ENCODE measurements around the gene GDF15. TPM values are rescaled to one million over a fixed set of nuclear protein-coding genes. Genes with fewer than 3 reads are reported as not detected.
A peak's percentile ranks its signal among the peaks of the same experiment; 100 is the strongest.

GDF15 gene
- total RNA-seq, 2 experiments from 2014 or later: not detected

DNA sequence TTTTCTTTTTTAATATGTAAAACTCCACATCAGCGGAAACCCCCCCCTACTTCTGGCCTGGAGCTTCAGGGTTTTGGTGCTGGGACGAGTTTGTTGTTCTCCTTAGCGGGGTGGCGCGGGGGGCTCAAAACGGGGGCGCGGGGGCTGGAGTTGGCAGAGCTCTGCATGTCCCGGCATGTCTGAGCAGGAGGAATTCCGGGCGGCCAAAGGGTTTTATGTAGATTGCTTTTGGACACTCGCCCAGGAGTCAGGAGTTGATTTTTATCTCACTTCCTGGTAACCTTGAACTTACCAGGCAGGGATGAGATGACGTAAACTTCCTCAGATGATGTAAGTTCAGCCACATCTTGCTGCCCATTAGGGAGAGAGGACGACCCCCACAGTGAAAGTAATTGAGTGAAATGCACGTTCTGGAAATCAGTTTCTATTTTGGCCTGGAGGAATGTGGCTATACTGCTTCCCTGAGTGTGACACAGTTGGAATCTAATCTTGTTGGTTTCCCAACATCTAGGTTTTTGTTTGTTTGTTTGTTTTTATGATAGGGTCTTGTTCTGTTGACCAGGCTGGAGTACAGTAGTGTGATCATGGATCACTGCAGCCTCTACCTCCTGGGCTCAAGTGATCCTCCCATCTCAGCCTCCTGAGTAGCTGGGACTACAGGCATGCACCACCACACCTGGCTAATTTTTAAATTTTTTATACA, 21.0 kb upstream of the GDF15 start:
- no peaks in the 10 kb centered on the region for H3K9me2 ChIP-seq (ENCODE audit: insufficient read depth, low read length)
- POLR2A ChIA-PET: no interaction called here
- no TSS peak for BruUV-seq (replicated peaks)

DNA sequence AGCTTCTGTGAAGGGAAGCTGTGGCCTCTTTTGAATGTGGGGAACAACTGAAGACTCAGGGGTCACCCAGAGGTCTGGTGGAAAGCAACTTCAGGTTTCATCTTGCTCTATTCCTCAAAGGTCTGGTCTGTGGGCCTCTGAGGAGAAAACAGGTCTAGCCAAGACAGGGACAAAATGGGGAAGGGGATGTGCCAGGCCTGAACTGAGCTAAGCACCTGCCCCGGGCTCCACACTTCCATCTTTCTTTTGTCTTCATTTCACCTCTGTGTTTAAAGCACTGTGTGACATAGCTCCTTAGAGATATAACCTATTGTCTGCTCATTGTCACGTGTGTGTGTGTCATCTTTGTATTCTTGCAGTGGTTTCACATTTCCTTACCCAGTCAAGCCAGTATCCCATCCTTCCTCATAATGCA, 19.9 kb upstream of the GDF15 start:
- Histone ChIP-seq H4K20me1 (ENCODE audit: insufficient read depth, low read length) (no peaks in the 10 kb centered on the region), H3K79me2 (ENCODE audit: insufficient read depth, low read depth, low read length) (no peaks in the 10 kb centered on the region), H3K9me3 (ENCODE audit: low read length) (no peaks in the 10 kb centered on the region), H3K27ac (ENCODE audit: low read depth, low read length, poor library complexity, severe bottlenecking) (no peak overlapping the region), H3K4me3 (ENCODE audit: low read depth, low read length, poor library complexity, severe bottlenecking) (no peak overlapping the region), H3K4me2 (ENCODE audit: low read length) (no peak overlapping the region), H3K36me3 (ENCODE audit: insufficient read depth, low read length) (peaks cover 23% of the 10 kb centered on the region), H3K9me2 (ENCODE audit: insufficient read depth, low read length) (no peaks in the 10 kb centered on the region), H2AFZ (ENCODE audit: low read length) (no peak overlapping the region), H3K4me1 (ENCODE audit: insufficient read depth, low read length, poor library complexity, severe bottlenecking) (peaks cover 9% of the 10 kb centered on the region)
- ChIA-PET POLR2A (interaction anchor here (0.6 kb wide), 1 partner anchor 73 kb away, joined by 6 read pairs; no protein-coding TSS in a partner anchor), CTCF (ENCODE audit: unreplicated experiment) (interaction anchor here (0.7 kb wide), 1 partner anchor 22 kb away, joined by 3 read pairs; no protein-coding TSS in a partner anchor)
- TF ChIP-seq, protein P1, sequence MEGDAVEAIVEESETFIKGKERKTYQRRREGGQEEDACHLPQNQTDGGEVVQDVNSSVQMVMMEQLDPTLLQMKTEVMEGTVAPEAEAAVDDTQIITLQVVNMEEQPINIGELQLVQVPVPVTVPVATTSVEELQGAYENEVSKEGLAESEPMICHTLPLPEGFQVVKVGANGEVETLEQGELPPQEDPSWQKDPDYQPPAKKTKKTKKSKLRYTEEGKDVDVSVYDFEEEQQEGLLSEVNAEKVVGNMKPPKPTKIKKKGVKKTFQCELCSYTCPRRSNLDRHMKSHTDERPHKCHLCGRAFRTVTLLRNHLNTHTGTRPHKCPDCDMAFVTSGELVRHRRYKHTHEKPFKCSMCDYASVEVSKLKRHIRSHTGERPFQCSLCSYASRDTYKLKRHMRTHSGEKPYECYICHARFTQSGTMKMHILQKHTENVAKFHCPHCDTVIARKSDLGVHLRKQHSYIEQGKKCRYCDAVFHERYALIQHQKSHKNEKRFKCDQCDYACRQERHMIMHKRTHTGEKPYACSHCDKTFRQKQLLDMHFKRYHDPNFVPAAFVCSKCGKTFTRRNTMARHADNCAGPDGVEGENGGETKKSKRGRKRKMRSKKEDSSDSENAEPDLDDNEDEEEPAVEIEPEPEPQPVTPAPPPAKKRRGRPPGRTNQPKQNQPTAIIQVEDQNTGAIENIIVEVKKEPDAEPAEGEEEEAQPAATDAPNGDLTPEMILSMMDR (conservative IDR thresholded peaks at IDR 0.05; ENCODE audit: low read length): no peak
- TF ChIP-seq EZH2phosphoT487 (IDR thresholded peaks at IDR 0.05; ENCODE audit: borderline replicate concordance, low read depth, low read length): no peak
- DNase-seq (ENCODE audit: low spot score): no peak
- BruUV-seq (replicated peaks): no TSS peak
- intact Hi-C loops (cut with micrococcal nuclease; ENCODE audit: unreplicated experiment): no loop called here

More for the DNA sequence above, 21.0 kb upstream of the GDF15 start:
- Histone ChIP-seq H3K4me1 (ENCODE audit: insufficient read depth, low read length, poor library complexity, severe bottlenecking) (peaks cover 9% of the 10 kb centered on the region), H3K79me2 (ENCODE audit: insufficient read depth, low read depth, low read length) (no peaks in the 10 kb centered on the region), H3K27ac (ENCODE audit: low read depth, low read length, poor library complexity, severe bottlenecking) (no peak overlapping the region), H3K4me2 (ENCODE audit: low read length) (0 out of 2 replicates have a peak overlapping the region, but pooled peaks have one; percentile 10), H3K36me3 (ENCODE audit: insufficient read depth, low read length) (peaks cover 26% of the 10 kb centered on the region), H2AFZ (ENCODE audit: low read length) (no peak overlapping the region), H4K20me1 (ENCODE audit: insufficient read depth, low read length) (no peaks in the 10 kb centered on the region), H3K4me3 (ENCODE audit: low read depth, low read length, poor library complexity, severe bottlenecking) (no peak overlapping the region), H3K9me3 (ENCODE audit: low read length) (no peaks in the 10 kb centered on the region)
- no peak for TF ChIP-seq EZH2phosphoT487 (IDR thresholded peaks at IDR 0.05; ENCODE audit: borderline replicate concordance, low read depth, low read length)
- intact Hi-C loops (cut with micrococcal nuclease; ENCODE audit: unreplicated experiment): no loop called here
- CTCF ChIA-PET (ENCODE audit: unreplicated experiment): interaction anchor here (0.6 kb wide), 1 partner anchor 115 kb away, joined by 3 read pairs; no protein-coding TSS in a partner anchor
- DNase-seq (ENCODE audit: low spot score): peak; percentile 26

DNA sequence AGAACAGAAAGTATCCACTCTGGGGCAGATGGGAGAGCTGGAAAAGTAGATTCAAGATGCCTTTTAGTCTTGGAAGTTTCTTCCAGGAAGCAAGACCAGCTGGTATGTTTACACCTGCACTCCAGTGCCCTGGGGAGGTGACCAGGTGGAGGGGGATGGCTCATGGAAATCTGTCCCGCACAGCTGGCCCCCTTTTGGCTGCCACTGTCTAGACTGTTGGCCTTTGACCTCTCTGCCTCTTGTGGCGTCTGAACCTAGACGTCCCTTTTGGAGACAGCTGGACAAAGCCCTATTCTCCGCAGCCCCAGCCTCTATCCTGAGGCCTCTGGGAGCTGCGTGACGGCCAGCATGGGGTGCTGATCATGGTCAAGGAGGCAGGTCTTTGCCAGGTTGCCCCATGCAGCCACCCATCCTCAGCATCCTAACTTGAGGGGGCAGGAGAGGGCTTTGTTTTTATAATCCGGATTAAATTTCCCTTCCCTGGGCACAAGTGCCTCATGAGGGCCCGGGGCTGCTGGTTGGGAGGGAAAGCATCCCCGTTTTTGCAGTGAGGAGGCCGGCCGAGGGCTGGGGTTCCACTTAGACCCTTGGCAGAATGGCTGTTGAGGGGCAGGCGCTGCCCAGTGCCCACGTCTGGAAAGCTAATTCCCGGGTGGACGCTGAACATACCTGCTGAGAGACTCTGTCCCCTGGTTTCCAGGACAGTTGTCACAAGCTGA, 17.3 kb upstream of the GDF15 start:
- POLR2A ChIA-PET: no interaction called here
- no TSS peak for BruUV-seq (replicated peaks)

More for the DNA sequence above, 17.3 kb upstream of the GDF15 start:
- H3K36me3 ChIP-seq (ENCODE audit: insufficient read depth, low read length): peaks cover 8% of the 10 kb centered on the region
- H3K79me2 ChIP-seq (ENCODE audit: insufficient read depth, low read depth, low read length): no peaks in the 10 kb centered on the region
- CTCF ChIA-PET (ENCODE audit: unreplicated experiment): no interaction called here
- H3K4me2 ChIP-seq (ENCODE audit: low read length): no peak overlapping the region
- H3K4me3 ChIP-seq (ENCODE audit: low read depth, low read length, poor library complexity, severe bottlenecking): no peak overlapping the region
- no peak for DNase-seq (ENCODE audit: low spot score)
- no peaks in the 10 kb centered on the region for H3K9me3 ChIP-seq (ENCODE audit: low read length)
- no peak overlapping the region for H2AFZ ChIP-seq (ENCODE audit: low read length)
- intact Hi-C loops (cut with micrococcal nuclease; ENCODE audit: unreplicated experiment): no loop called here
- no peak overlapping the region for H3K27ac ChIP-seq (ENCODE audit: low read depth, low read length, poor library complexity, severe bottlenecking)
- TF ChIP-seq, protein P1 (conservative IDR thresholded peaks at IDR 0.05; ENCODE audit: low read length): no peak
- no peak for TF ChIP-seq EZH2phosphoT487 (IDR thresholded peaks at IDR 0.05; ENCODE audit: borderline replicate concordance, low read depth, low read length)
- no peaks in the 10 kb centered on the region for H3K9me2 ChIP-seq (ENCODE audit: insufficient read depth, low read length)
- peaks cover 13% of the 10 kb centered on the region for H3K4me1 ChIP-seq (ENCODE audit: insufficient read depth, low read length, poor library complexity, severe bottlenecking)
- H4K20me1 ChIP-seq (ENCODE audit: insufficient read depth, low read length): no peaks in the 10 kb centered on the region

Measured in OCI-LY7 (cell line).